Measurements from ENCODE around the gene RAB25. TPM values are rescaled to one million over a fixed set of nuclear protein-coding genes. Genes with fewer than 3 reads are reported as not detected.

RAB25 gene
- total RNA-seq, 1 donor from 2014 or later = 3.1 TPM

- peak overlapping the region; percentile 55 for H3K4me3 ChIP-seq (ENCODE audit: insufficient read depth, low read depth, low read length)
- Mint-ChIP-seq H3K27ac (ENCODE audit: unreplicated experiment) (peak overlapping the region; percentile 72), H3K27me3 (ENCODE audit: low read depth, unreplicated experiment) (no peaks in the 10 kb centered on the region), H3K36me3 (ENCODE audit: low read depth, unreplicated experiment) (peaks cover 7% of the 10 kb centered on the region), H3K4me1 (ENCODE audit: low read depth, unreplicated experiment) (peaks cover 47% of the 10 kb centered on the region), H3K4me3 (ENCODE audit: unreplicated experiment) (peak overlapping the region; percentile 77), H3K9me3 (ENCODE audit: unreplicated experiment) (no peaks in the 10 kb centered on the region)
- H3K27me3 ChIP-seq (ENCODE audit: insufficient read depth, low read length) = no peaks in the 10 kb centered on the region
- peak overlapping the region; percentile 64 for H3K27ac ChIP-seq (ENCODE audit: low read depth, low read length)
- H2AFZ ChIP-seq (ENCODE audit: low read depth, low read length) = no peak overlapping the region
- no peak for TF ChIP-seq CTCF (IDR thresholded peaks at IDR 0.05; ENCODE audit: insufficient read depth, low read depth, low read length)
- no peak for TF ChIP-seq EZH2 (IDR thresholded peaks at IDR 0.05; ENCODE audit: insufficient read depth, low read length)
- H3K79me2 ChIP-seq (ENCODE audit: insufficient read depth, low read length) = peaks cover 80% of the 10 kb centered on the region
- H3K9ac ChIP-seq (ENCODE audit: low read length) = peak overlapping the region; percentile 79
- peaks cover 61% of the 10 kb centered on the region for H3K4me1 ChIP-seq (ENCODE audit: insufficient read depth, low read length)
- DNase-seq (ENCODE audit: low read depth) = no peak
- H3K36me3 ChIP-seq (ENCODE audit: insufficient read depth, low read length) = peaks cover 14% of the 10 kb centered on the region
- no peak for FAIRE-seq
- peaks cover 68% of the 10 kb centered on the region for H4K20me1 ChIP-seq (ENCODE audit: insufficient read depth, low read length)
- H3K9me3 ChIP-seq (ENCODE audit: insufficient read depth, low read depth, low read length) = no peaks in the 10 kb centered on the region
- H3K4me2 ChIP-seq (ENCODE audit: low read length) = peak overlapping the region; percentile 84
Measured at GRCh38 chr1:156117414-156118176, 56.6 kb downstream of the RAB25 start.

GRCh38 chr1:156118177-156118868 is 57.4 kb downstream of the RAB25 start:
- no peaks in the 10 kb centered on the region for H3K9me3 Mint-ChIP-seq (ENCODE audit: unreplicated experiment)
- H3K9ac ChIP-seq (ENCODE audit: low read length) = peak overlapping the region; percentile 79
- H3K27me3 Mint-ChIP-seq (ENCODE audit: low read depth, unreplicated experiment) = no peaks in the 10 kb centered on the region
- no peaks in the 10 kb centered on the region for H3K9me3 ChIP-seq (ENCODE audit: insufficient read depth, low read depth, low read length)
- no peaks in the 10 kb centered on the region for H3K27me3 ChIP-seq (ENCODE audit: insufficient read depth, low read length)
- peaks cover 48% of the 10 kb centered on the region for H3K4me1 Mint-ChIP-seq (ENCODE audit: low read depth, unreplicated experiment)
- no peak for TF ChIP-seq EZH2 (IDR thresholded peaks at IDR 0.05; ENCODE audit: insufficient read depth, low read length)
- no peak for TF ChIP-seq CTCF (IDR thresholded peaks at IDR 0.05; ENCODE audit: insufficient read depth, low read depth, low read length)
- peak overlapping the region; percentile 84 for H3K4me2 ChIP-seq (ENCODE audit: low read length)
- peak overlapping the region; percentile 64 for H3K27ac ChIP-seq (ENCODE audit: low read depth, low read length)
- H3K4me3 Mint-ChIP-seq (ENCODE audit: unreplicated experiment) = peak overlapping the region; percentile 79
- H2AFZ ChIP-seq (ENCODE audit: low read depth, low read length) = no peak overlapping the region
- H3K4me3 ChIP-seq (ENCODE audit: insufficient read depth, low read depth, low read length) = peak overlapping the region; percentile 55
- peaks cover 87% of the 10 kb centered on the region for H3K79me2 ChIP-seq (ENCODE audit: insufficient read depth, low read length)
- H3K27ac Mint-ChIP-seq (ENCODE audit: unreplicated experiment) = peak overlapping the region; percentile 29
- H3K36me3 ChIP-seq (ENCODE audit: insufficient read depth, low read length) = peaks cover 14% of the 10 kb centered on the region
- FAIRE-seq = no peak
- H3K36me3 Mint-ChIP-seq (ENCODE audit: low read depth, unreplicated experiment) = peaks cover 10% of the 10 kb centered on the region
- no peak for DNase-seq (ENCODE audit: low read depth)
- peaks cover 68% of the 10 kb centered on the region for H4K20me1 ChIP-seq (ENCODE audit: insufficient read depth, low read length)
- peaks cover 61% of the 10 kb centered on the region for H3K4me1 ChIP-seq (ENCODE audit: insufficient read depth, low read length)

Data from astrocyte (in vitro differentiated cells and primary cell).